HG03103 (cell line): Measurements from ENCODE around the gene CPT1A.

Source experiments
- ATAC-seq: cut with Tn5 transposase; IDR thresholded peaks from one replicate; pipeline ENCODE4 v1.9.1; 2021; ENCODE audit warnings: low read depth; ENCODE audit not compliant: unreplicated experiment

CPT1A gene

GRCh38 chr11:68835328-68835727 is 6.4 kb downstream of the CPT1A start:
- ATAC-seq, result no peak

DNA sequence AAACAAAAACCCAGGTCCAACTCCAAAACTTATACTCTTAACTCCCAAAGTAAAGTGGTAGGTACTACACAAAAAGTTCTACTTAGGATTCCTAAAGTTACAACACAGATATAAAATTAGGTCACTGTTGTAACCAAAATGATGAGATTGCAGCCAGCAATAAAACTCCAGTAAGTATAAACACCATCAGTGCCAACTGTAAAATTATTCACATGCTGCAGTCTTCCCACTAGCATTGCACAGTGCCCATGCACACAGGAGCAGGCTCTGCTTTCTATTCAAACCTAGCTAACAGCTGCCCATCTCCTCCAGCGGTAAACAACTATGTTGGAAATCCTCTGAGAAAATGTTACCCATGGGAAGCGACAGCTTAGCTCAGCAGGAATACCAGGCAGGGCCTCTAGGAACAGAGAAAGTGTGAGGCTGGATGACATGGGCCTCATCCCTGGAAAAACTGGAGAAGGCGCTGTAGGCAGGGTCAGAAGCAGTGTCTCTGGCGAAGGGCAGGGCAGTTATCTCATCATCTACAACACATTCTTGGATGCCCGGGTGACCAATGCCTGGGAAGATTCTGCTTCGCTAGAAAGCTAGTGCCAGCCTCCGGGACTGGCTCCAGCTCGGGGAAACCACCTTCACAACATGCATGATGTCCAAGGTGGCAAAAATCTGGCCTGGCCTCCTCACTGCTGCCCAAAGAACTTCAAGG is 9.1 kb downstream of the CPT1A start:
- no peak for ATAC-seq

DNA sequence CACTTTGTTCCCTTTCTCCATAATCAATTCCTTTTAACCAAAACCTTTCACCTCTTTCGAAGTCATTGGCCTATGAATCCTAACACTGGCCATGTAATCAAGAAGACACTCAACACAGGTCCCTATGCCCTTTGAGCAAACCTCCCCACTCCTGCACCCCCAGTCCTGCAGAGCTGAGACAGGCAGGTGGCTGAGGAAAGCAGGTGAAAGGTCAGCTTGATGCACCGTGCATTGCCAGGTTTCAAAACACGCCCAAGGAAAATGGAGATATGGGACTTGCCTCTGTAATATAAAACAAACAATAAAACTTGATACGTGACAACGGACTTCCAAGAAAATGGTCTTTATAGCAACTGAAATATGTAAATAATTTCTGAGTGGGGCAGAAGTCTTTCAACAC is 10.6 kb downstream of the CPT1A start:
- ATAC-seq, result no peak

DNA sequence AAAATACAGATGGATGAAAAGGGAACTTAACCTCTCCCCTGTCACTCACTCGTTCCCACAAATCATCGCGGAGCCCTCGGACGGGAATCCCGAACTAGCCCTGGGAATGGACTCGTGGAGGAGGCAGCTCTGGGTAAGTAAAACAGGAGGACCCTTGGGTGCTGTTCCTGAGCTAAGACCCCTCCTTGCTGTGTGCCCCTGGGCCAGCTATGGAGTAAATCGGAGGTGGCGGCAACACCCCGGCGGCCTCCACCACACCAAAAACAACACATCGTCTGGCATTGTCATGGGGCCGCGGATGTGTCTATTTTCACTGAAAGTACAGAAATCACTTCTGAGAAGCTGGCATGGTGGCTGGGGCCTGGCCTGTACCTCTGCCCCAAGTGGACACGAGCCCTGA is 12.1 kb downstream of the CPT1A start:
- ATAC-seq, result no peak

- ATAC-seq, result no peak
These were observed 12.8 kb downstream of the CPT1A start for GRCh38 chr11:68828957-68829356.

DNA sequence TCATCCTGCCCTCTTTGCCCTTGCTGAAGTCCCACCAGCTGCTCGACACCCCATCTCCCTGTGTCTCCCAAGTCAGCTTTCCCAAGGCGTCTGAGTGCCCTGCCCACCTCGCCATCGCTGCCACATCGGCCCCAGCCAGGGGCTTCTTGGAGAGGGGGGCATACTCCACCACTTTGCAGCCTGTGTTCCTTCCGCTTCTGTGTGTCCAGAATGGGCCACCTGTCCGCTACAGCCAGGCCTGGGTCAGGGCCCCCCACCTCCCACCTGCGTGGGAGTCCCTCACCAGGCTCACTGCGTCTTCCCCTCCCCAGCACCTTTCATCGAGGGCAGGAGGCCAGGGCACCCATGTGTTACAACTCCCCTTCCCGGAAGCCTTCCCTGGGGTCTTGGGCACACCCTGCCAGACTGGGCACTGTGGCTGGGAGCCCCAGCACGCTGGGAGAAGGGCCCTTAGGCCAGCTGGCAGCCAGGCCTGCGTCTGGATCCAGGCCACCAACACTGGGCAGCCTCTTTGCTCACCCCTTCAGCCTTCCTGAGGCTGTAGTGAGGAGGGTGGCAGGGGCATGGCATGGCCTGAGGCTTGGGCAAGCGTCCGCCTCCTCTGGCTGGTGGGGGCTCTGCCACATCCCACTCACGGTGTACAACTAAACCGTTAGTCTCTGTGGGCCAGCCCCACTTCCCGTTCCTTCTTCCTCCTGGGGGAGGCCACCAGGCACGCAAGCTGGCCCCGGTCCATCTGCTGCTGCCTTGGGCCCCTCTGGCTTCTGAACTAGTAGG is 13.4 kb downstream of the CPT1A start:
- no peak for ATAC-seq

DNA sequence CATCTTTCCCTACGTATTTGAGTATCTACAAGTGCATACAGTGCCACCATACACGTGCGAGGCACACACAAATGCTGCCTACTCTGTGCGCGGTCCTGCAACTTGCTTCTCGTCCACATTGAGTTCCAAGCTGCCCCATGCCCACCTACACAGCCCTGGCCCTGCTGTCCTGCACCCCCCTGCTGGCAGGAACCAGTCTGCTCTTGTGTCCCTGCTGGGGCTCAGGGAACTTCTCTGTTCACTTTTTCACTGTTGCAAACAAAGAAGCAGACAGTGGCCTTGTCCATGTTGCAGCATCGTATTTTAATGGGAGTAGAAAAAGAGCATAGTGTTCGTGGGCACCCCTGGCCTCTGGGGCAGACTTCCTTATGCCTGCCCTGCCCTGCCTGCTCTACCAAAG is 14.0 kb downstream of the CPT1A start:
- no peak for ATAC-seq

DNA sequence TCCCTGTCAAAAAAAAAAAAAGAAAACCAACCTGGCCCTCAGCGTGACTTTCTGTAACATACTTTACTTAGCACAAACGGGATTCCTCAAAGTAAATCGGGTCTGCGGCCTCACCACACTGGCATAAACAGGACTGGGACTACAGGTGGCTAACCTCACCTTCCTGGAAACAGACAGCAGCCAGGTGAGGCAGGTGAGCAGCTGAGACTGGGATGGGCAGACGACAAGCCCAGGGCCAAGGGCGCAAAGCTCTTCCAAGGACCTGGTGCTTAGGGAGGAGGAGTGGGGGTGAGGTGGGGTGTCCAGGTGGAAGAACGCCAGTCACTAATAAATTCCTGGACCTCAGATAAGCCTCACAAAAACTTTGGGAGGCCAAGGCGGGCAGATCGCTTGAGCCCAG is 15.0 kb downstream of the CPT1A start:
- ATAC-seq, result no peak

- no peak for ATAC-seq
These were observed 16.1 kb downstream of the CPT1A start for GRCh38 chr11:68825571-68825970.

- no peak for ATAC-seq
These were observed 19.2 kb downstream of the CPT1A start for GRCh38 chr11:68822546-68822945.

DNA sequence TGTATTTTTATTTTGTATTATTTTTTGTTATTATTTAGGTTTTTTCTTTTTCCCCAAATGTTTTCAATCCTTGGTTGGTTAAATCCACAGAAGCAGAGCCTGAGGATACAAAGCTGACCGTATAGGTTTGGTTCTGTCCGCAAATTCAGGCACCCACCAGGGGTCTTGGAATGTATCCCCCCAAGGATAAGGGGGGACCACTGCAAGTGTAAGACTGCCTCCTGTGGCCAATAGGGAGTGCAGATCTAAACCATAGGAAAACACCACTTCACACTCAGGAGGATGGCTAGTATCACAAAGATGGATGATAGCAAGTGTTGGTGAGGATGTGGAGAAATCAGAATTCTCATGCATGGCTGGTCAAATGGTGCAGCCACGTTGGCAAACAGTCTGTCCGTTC is 20.0 kb downstream of the CPT1A start:
- no peak for ATAC-seq

- ATAC-seq, result no peak
These were observed 22.4 kb downstream of the CPT1A start for GRCh38 chr11:68819362-68819761.

GRCh38 chr11:68818181-68818580 is 23.5 kb downstream of the CPT1A start:
- ATAC-seq, result no peak

GRCh38 chr11:68817554-68817953 is 24.2 kb downstream of the CPT1A start:
- no peak for ATAC-seq

- no peak for ATAC-seq
These were observed 24.7 kb downstream of the CPT1A start for GRCh38 chr11:68816917-68817419.

GRCh38 chr11:68816251-68816776 is 25.4 kb downstream of the CPT1A start:
- no peak for ATAC-seq

DNA sequence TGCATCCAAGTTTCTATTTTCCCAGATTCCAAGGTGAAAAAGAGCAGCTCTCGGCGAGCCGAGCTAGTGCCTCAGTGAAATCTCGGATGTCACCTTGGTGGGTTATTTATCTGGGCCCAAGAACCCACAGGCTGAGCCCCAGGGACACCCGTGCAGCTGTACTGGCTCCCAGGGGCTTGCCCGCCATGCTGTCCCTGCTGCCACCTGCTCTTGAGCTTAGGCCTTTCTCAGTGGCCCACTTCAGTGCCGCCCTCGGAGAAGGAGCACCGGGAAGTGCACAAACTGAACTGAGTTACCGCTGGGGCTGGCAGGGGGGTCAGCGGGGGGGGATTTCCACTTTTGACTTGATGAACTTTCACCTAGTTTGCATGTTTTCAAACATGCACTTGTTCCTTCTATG is 27.9 kb downstream of the CPT1A start:
- no peak for ATAC-seq

- ATAC-seq, result no peak
These were observed 29.2 kb downstream of the CPT1A start for GRCh38 chr11:68812526-68812925.

- no peak for ATAC-seq
These were observed 31.6 kb downstream of the CPT1A start for GRCh38 chr11:68810164-68810563.

- ATAC-seq, result no peak
These were observed 32.2 kb downstream of the CPT1A start for GRCh38 chr11:68809506-68809905.

- ATAC-seq, result no peak
These were observed 32.9 kb downstream of the CPT1A start for GRCh38 chr11:68808787-68809186.
